ENCODE results near the gene HDDC3.

Gene HDDC3, protein sequence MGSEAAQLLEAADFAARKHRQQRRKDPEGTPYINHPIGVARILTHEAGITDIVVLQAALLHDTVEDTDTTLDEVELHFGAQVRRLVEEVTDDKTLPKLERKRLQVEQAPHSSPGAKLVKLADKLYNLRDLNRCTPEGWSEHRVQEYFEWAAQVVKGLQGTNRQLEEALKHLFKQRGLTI

DNA sequence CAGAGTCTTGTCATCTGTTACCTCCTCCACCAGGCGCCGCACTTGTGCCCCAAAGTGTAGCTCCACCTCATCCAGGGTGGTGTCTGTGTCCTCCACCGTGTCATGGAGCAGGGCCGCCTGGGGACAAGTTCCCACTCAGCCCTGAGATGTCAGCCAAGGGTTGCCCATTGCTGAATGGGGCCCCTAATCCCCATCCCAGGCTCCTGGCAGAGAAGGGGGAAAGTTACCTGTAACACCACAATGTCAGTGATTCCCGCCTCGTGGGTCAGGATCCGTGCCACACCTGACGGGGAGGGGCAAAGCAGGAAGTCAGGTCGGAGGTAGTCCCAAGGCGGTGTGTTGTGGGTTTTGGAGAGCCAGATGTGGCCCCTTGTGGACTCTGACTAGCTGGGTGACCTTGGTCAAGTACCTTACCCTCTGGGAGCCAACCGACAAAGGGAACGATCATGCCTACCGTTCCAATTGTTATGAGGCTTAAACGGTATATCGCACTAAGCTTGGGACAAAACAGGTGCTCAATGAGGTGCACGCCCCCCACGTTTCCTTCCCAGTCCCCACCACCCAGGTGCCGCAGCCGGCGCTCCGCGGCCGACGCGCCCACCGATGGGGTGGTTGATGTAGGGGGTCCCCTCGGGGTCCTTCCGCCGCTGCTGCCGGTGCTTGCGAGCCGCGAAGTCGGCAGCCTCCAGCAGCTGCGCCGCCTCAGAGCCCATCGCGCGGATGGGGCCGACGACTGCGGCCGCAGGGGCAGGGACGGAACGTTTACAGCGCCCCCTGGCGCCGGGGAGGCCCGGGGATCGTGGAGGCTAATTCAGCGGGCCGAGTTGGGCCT, at the start of gene HDDC3:
TSS of gene HDDC3 (minus strand) at position 722 of the 832 bp plus-strand sequence. CDS start at position 713, 9 bp downstream.
- Histone ChIP-seq H3K27ac (ENCODE audit: low read depth in 2 of 2, low read length in 2 of 2) (peak within 1 kb of the TSS; percentile 94 to 98), H3K4me1 (ENCODE audit: control insufficient read depth in 2 of 2, insufficient read depth in 2 of 2, low read length in 2 of 2) (peaks cover 39 to 40% of the 10 kb centered on the region in 2 donors), H3K9ac (ENCODE audit: low read depth in 1 of 2, low read length in 2 of 2) (peak within 1 kb of the TSS; percentile 68 to 94), H3K4me3 (ENCODE audit: low read length in 2 of 2) (peak within 1 kb of the TSS; percentile 68 to 94), H3K36me3 (ENCODE audit: control insufficient read depth in 2 of 2, insufficient read depth in 2 of 2, low read length in 2 of 2) (peaks cover 2% of the 10 kb centered on the region in 2 donors), H3K9me3 (ENCODE audit: control insufficient read depth in 2 of 2, low read length in 2 of 2) (no peaks in the 10 kb centered on the region), H3K27me3 (ENCODE audit: control insufficient read depth in 2 of 2, insufficient read depth in 2 of 2, low read length in 2 of 2) (no peaks in the 10 kb centered on the region)

DNA sequence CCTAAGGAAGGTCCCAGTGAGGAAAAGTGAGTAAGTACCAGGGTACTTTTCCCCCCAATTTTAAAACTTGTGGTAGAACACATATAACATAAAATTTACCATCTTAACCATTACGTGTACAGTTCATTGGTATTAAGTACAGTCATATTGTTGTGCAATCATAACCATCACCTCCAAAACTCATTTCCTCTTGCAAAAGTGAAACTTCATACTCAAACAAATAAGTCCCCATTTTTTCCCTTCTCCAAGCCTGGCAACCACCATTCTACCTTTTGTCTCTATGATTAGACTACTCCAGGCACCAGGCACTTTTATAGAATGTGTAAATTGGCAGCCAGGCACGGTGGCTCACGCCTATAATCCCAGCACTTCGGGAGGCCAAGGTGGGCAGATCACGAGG, 49.8 kb upstream of the HDDC3 start:
- Histone ChIP-seq H3K4me1 (ENCODE audit: control insufficient read depth in 2 of 2, insufficient read depth in 2 of 2, low read length in 2 of 2) (no peaks in the 10 kb centered on the region), H3K27me3 (ENCODE audit: control insufficient read depth in 2 of 2, insufficient read depth in 2 of 2, low read length in 2 of 2) (no peaks in the 10 kb centered on the region), H3K9me3 (ENCODE audit: control insufficient read depth in 2 of 2, low read length in 2 of 2) (no peaks in the 10 kb centered on the region), H3K27ac (ENCODE audit: low read depth in 2 of 2, low read length in 2 of 2) (no peak overlapping the region), H3K9ac (ENCODE audit: low read depth in 1 of 2, low read length in 2 of 2) (no peak overlapping the region), H3K36me3 (ENCODE audit: control insufficient read depth in 2 of 2, insufficient read depth in 2 of 2, low read length in 2 of 2) (peaks cover 7 to 11% of the 10 kb centered on the region in 2 donors), H3K4me3 (ENCODE audit: low read length in 2 of 2) (no peak overlapping the region)

DNA sequence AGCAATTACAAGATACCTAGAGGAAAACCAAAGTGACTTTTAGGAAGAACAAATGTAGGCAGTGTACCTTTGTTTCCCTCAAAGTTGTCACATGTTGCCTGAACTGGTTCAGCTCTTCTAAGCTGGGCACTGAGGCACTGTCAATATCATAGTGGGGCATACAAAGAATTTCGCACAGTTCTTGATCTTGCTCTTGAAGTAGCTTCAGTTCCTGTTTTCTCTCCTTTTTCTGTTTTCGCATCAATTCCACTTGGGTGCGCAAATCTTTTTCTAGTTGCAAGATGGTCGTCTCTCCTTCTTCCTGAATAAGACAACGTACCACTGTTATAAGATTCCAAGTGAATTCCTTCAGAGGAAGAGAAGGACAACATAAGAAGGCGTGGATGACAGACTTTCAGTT, 49.3 kb upstream of the HDDC3 start:
- Histone ChIP-seq H3K4me1 (ENCODE audit: control insufficient read depth in 2 of 2, insufficient read depth in 2 of 2, low read length in 2 of 2) (no peaks in the 10 kb centered on the region), H3K9me3 (ENCODE audit: control insufficient read depth in 2 of 2, low read length in 2 of 2) (no peaks in the 10 kb centered on the region), H3K4me3 (ENCODE audit: low read length in 2 of 2) (no peak overlapping the region), H3K9ac (ENCODE audit: low read depth in 1 of 2, low read length in 2 of 2) (no peak overlapping the region), H3K27me3 (ENCODE audit: control insufficient read depth in 2 of 2, insufficient read depth in 2 of 2, low read length in 2 of 2) (no peaks in the 10 kb centered on the region), H3K27ac (ENCODE audit: low read depth in 2 of 2, low read length in 2 of 2) (no peak overlapping the region), H3K36me3 (ENCODE audit: control insufficient read depth in 2 of 2, insufficient read depth in 2 of 2, low read length in 2 of 2) (peaks cover 7 to 11% of the 10 kb centered on the region in 2 donors)

DNA sequence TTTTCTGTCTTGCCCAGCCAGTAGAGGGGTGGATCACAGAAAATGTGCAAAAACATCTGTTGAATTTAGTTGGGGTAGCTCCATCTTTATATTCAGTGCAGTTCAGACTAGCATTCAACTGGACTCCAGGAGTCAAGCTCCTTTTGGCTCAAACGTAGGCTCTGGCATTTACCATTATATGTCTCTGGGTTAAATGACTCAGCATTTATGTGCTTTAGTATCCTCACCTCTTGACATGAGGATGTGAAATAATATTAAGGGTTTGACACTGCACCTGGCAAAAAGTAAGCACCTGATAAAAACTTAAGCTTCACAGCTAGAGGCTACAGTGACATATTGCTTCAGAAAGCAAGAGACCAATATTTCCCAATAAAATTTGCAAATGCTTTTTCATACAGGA, 47.2 kb upstream of the HDDC3 start:
- Histone ChIP-seq H3K9ac (ENCODE audit: low read depth in 1 of 2, low read length in 2 of 2) (no peak overlapping the region), H3K27me3 (ENCODE audit: control insufficient read depth in 2 of 2, insufficient read depth in 2 of 2, low read length in 2 of 2) (no peaks in the 10 kb centered on the region), H3K36me3 (ENCODE audit: control insufficient read depth in 2 of 2, insufficient read depth in 2 of 2, low read length in 2 of 2) (peaks cover 7 to 11% of the 10 kb centered on the region in 2 donors), H3K4me3 (ENCODE audit: low read length in 2 of 2) (no peak overlapping the region), H3K27ac (ENCODE audit: low read depth in 2 of 2, low read length in 2 of 2) (no peak overlapping the region), H3K4me1 (ENCODE audit: control insufficient read depth in 2 of 2, insufficient read depth in 2 of 2, low read length in 2 of 2) (no peaks in the 10 kb centered on the region), H3K9me3 (ENCODE audit: control insufficient read depth in 2 of 2, low read length in 2 of 2) (no peaks in the 10 kb centered on the region)

DNA sequence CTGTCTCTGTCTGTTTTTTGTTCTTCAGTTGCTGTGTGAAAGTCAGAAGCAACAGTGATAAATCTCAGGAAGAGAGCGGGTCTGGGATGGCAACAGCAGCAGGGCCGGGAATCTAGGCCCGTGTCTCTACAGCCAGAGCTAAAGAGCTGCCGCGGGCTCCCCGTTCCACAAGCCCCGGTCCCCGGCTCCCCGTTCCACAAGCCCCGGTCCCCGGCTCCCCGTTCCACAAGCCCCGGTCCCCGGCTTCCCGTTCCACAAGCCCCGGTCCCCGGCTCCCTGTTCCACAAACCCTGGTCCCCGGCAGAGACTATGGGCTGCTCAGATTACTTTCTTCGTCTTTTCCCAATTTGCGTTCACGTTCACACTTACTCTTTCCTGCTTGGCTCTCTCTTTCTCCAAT, 41.9 kb upstream of the HDDC3 start:
- H3K27ac ChIP-seq (ENCODE audit: low read depth in 2 of 2, low read length in 2 of 2) = no peak overlapping the region
- peaks cover 0 to 4% of the 10 kb centered on the region in 2 donors for H3K36me3 ChIP-seq (ENCODE audit: control insufficient read depth in 2 of 2, insufficient read depth in 2 of 2, low read length in 2 of 2)
- no peaks in the 10 kb centered on the region for H3K27me3 ChIP-seq (ENCODE audit: control insufficient read depth in 2 of 2, insufficient read depth in 2 of 2, low read length in 2 of 2)
- H3K4me3 ChIP-seq (ENCODE audit: low read length in 2 of 2) = no peak overlapping the region
- no peaks in the 10 kb centered on the region for H3K9me3 ChIP-seq (ENCODE audit: control insufficient read depth in 2 of 2, low read length in 2 of 2)
- no peaks in the 10 kb centered on the region for H3K4me1 ChIP-seq (ENCODE audit: control insufficient read depth in 2 of 2, insufficient read depth in 2 of 2, low read length in 2 of 2)
- no peak overlapping the region for H3K9ac ChIP-seq (ENCODE audit: low read depth in 1 of 2, low read length in 2 of 2)

DNA sequence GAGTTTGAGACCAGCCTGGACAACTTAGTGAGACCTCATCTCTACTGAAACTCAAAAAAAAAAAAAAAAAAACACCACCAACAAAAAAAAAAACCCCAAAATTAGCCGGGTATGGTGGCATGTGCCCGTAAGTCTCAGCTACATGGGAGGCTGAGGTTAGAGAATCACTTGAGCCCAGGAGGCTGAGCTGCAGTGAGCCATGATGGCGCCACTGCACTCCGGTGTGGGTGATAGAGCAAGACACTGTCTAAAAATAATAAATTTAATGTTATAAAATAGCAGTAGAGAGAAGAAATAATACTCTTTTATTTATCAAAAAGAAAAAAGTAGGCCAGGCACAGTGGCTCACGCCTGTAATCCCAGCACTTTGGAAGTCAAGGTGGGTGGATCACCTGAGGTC, 39.8 kb upstream of the HDDC3 start:
- Histone ChIP-seq H3K4me1 (ENCODE audit: control insufficient read depth in 2 of 2, insufficient read depth in 2 of 2, low read length in 2 of 2) (no peaks in the 10 kb centered on the region), H3K9ac (ENCODE audit: low read depth in 1 of 2, low read length in 2 of 2) (no peak overlapping the region)

DNA sequence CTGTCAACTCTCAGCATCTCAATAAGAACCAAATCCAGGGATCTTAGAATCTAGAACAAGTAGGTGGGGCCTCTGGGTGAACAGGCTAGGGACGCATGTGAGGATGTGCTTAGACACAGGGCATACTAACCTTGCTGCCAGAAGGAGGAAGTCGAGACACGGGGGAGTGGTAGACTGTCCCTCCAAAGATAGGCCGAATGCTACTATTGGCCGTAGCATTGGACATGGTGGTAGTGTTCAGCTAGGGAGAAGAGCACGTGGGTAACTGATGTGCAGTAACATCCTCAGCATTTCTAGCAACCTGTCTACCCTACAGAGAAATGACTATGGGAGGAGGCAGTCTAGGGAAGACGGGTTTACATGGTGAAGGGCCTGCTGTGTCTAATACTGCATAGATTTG, 37.9 kb upstream of the HDDC3 start:
- Histone ChIP-seq H3K9me3 (ENCODE audit: control insufficient read depth in 2 of 2, low read length in 2 of 2) (no peaks in the 10 kb centered on the region), H3K4me1 (ENCODE audit: control insufficient read depth in 2 of 2, insufficient read depth in 2 of 2, low read length in 2 of 2) (no peaks in the 10 kb centered on the region), H3K27ac (ENCODE audit: low read depth in 2 of 2, low read length in 2 of 2) (no peak overlapping the region), H3K27me3 (ENCODE audit: control insufficient read depth in 2 of 2, insufficient read depth in 2 of 2, low read length in 2 of 2) (no peaks in the 10 kb centered on the region), H3K4me3 (ENCODE audit: low read length in 2 of 2) (no peak overlapping the region), H3K36me3 (ENCODE audit: control insufficient read depth in 2 of 2, insufficient read depth in 2 of 2, low read length in 2 of 2) (peaks cover 15 to 30% of the 10 kb centered on the region in 2 donors), H3K9ac (ENCODE audit: low read depth in 1 of 2, low read length in 2 of 2) (no peak overlapping the region)

More for the DNA sequence above, 39.8 kb upstream of the HDDC3 start:
- Histone ChIP-seq H3K9me3 (ENCODE audit: control insufficient read depth in 2 of 2, low read length in 2 of 2) (no peaks in the 10 kb centered on the region), H3K27ac (ENCODE audit: low read depth in 2 of 2, low read length in 2 of 2) (no peak overlapping the region), H3K36me3 (ENCODE audit: control insufficient read depth in 2 of 2, insufficient read depth in 2 of 2, low read length in 2 of 2) (peaks cover 3 to 17% of the 10 kb centered on the region in 2 donors), H3K27me3 (ENCODE audit: control insufficient read depth in 2 of 2, insufficient read depth in 2 of 2, low read length in 2 of 2) (no peaks in the 10 kb centered on the region), H3K4me3 (ENCODE audit: low read length in 2 of 2) (no peak overlapping the region)

DNA sequence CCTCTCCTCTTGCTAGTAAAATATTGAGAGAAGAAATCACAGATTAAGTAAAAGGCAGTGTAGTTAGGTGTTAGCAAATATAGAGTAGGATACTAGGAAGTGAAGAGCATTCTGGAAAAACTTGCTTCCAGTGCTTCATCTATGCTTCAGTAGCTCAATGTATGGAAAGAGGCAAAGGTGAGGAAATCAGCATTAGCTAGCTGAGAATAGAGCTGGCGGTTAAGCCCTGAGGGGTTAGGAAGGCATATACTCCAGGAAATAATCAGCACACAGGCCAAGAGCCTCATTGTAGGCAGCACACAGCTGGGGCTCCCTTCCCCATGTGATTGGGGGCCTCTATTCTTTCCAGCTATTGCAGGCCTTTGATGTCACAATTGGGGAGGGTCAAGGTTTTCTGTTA, 36.1 kb upstream of the HDDC3 start:
- peaks cover 19 to 34% of the 10 kb centered on the region in 2 donors for H3K36me3 ChIP-seq (ENCODE audit: control insufficient read depth in 2 of 2, insufficient read depth in 2 of 2, low read length in 2 of 2)
- H3K27me3 ChIP-seq (ENCODE audit: control insufficient read depth in 2 of 2, insufficient read depth in 2 of 2, low read length in 2 of 2) = no peaks in the 10 kb centered on the region
- no peak overlapping the region for H3K4me3 ChIP-seq (ENCODE audit: low read length in 2 of 2)
- H3K27ac ChIP-seq (ENCODE audit: low read depth in 2 of 2, low read length in 2 of 2) = no peak overlapping the region
- no peaks in the 10 kb centered on the region for H3K9me3 ChIP-seq (ENCODE audit: control insufficient read depth in 2 of 2, low read length in 2 of 2)
- H3K9ac ChIP-seq (ENCODE audit: low read depth in 1 of 2, low read length in 2 of 2) = no peak overlapping the region
- no peaks in the 10 kb centered on the region for H3K4me1 ChIP-seq (ENCODE audit: control insufficient read depth in 2 of 2, insufficient read depth in 2 of 2, low read length in 2 of 2)

DNA sequence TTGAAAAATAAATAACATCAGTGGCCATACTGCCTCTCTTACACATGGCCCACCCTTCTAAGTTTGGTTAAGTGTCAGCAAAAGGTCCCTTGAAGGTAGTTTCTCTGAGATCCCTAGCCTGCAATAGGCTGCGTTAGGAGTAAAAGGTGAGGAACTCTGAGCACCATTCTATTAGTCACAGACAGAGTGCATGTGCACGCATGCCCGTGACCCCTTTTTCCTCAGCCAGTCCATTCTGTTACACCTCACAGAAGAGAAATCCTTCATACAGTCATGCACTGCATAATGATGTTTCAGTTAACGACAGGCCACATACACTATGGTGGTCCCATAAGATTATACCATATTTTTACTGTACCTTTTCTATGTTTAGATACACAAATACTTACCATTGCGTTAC, 34.9 kb upstream of the HDDC3 start:
- H3K9me3 ChIP-seq (ENCODE audit: control insufficient read depth in 2 of 2, low read length in 2 of 2) = no peaks in the 10 kb centered on the region
- no peak overlapping the region for H3K4me3 ChIP-seq (ENCODE audit: low read length in 2 of 2)
- no peak overlapping the region for H3K27ac ChIP-seq (ENCODE audit: low read depth in 2 of 2, low read length in 2 of 2)
- no peaks in the 10 kb centered on the region for H3K4me1 ChIP-seq (ENCODE audit: control insufficient read depth in 2 of 2, insufficient read depth in 2 of 2, low read length in 2 of 2)
- H3K9ac ChIP-seq (ENCODE audit: low read depth in 1 of 2, low read length in 2 of 2) = no peak overlapping the region
- H3K27me3 ChIP-seq (ENCODE audit: control insufficient read depth in 2 of 2, insufficient read depth in 2 of 2, low read length in 2 of 2) = no peaks in the 10 kb centered on the region
- peaks cover 27 to 42% of the 10 kb centered on the region in 2 donors for H3K36me3 ChIP-seq (ENCODE audit: control insufficient read depth in 2 of 2, insufficient read depth in 2 of 2, low read length in 2 of 2)

DNA sequence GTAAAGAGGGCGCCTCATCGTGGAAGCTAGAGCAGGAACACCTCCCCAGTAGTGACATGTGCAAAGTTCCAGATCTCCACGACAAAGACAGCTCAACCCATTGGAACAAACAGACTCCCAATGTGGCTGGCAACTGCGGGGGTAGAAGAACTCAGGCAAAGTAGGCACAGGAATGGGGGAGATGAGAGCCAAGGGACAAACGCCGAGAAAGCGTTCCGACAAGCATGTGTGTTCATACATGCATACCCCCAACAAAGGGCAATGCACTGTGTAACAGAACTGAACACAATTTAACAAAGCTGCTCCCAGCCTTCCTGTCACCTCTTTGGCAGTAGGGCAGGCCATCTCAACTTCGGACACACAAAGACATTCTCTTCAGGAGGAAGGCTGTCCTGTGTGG, 33.9 kb upstream of the HDDC3 start:
- no peak overlapping the region for H3K27ac ChIP-seq (ENCODE audit: low read depth in 2 of 2, low read length in 2 of 2)
- no peaks in the 10 kb centered on the region for H3K9me3 ChIP-seq (ENCODE audit: control insufficient read depth in 2 of 2, low read length in 2 of 2)
- no peak overlapping the region for H3K4me3 ChIP-seq (ENCODE audit: low read length in 2 of 2)
- H3K4me1 ChIP-seq (ENCODE audit: control insufficient read depth in 2 of 2, insufficient read depth in 2 of 2, low read length in 2 of 2) = no peaks in the 10 kb centered on the region
- no peaks in the 10 kb centered on the region for H3K27me3 ChIP-seq (ENCODE audit: control insufficient read depth in 2 of 2, insufficient read depth in 2 of 2, low read length in 2 of 2)
- peaks cover 34 to 52% of the 10 kb centered on the region in 2 donors for H3K36me3 ChIP-seq (ENCODE audit: control insufficient read depth in 2 of 2, insufficient read depth in 2 of 2, low read length in 2 of 2)
- no peak overlapping the region for H3K9ac ChIP-seq (ENCODE audit: low read depth in 1 of 2, low read length in 2 of 2)
